H1 (cell line): Measurements from ENCODE around the gene EMP2. TPM values are rescaled to one million over a fixed set of nuclear protein-coding genes. Genes with fewer than 3 reads are reported as not detected.

Source experiments
- CTCF ChIA-PET: fragments of 300-600 bp; sonication (Branson Sonifier 250); formaldehyde crosslinking; loops from one replicate; lab custom pipeline; 2021; ENCODE audit not compliant: partially characterized antibody; lab: Charles Lee
- POLR2A ChIA-PET: fragments of 300-600 bp; sonication (Branson Sonifier 250); formaldehyde crosslinking; loops from one replicate; lab custom pipeline; 2021; ENCODE audit warnings: inconsistent platforms; ENCODE audit not compliant: partially characterized antibody; lab: Charles Lee
- DNase-seq, 2 experiments: peaks; one replicate each; pipeline versions ENCODE4 v3.0.0 to v3.0.0-alpha.2; 2010 to 2022; ENCODE audit warnings: low spot score in 2 of 2, low read depth in 1 of 2, mixed read lengths in 1 of 2
- FAIRE-seq: peaks from 2 replicates; lab custom pipeline; 2011; peaks lifted over from hg19 to GRCh38; lab: Jason Lieb, UNC
- H2AFZ ChIP-seq: 2 replicates; pipeline ENCODE4 v1.8.1; 2012; ENCODE audit warnings: low read length, inconsistent platforms
- H2AK5ac ChIP-seq: 2 replicates; pipeline ENCODE4 v1.6.1; 2013; ENCODE audit warnings: low read depth, low read length
- H2BK120ac ChIP-seq: replicated peaks from 2 replicates; pipeline ENCODE3; 2013; ENCODE audit warnings: low read depth, low read length, inconsistent platforms
- H2BK12ac ChIP-seq: 2 replicates; pipeline ENCODE4 v1.6.1; 2013; ENCODE audit warnings: low read depth, low read length
- H2BK15ac ChIP-seq: 2 replicates; pipeline ENCODE4 v1.6.1; 2013; ENCODE audit warnings: low read length
- H2BK20ac ChIP-seq: 2 replicates; pipeline ENCODE4 v1.6.1; 2013; ENCODE audit warnings: low read length
- H2BK5ac ChIP-seq: 2 replicates; pipeline ENCODE4 v1.6.1; 2013; ENCODE audit warnings: low read depth, low read length
- H3K14ac ChIP-seq: 2 replicates; pipeline ENCODE4 v1.6.1; 2013; ENCODE audit warnings: inconsistent platforms; ENCODE audit not compliant: insufficient read length
- H3K18ac ChIP-seq: 2 replicates; pipeline ENCODE4 v1.6.1; 2013; ENCODE audit warnings: low read length; ENCODE audit errors: extremely low read depth
- H3K23ac ChIP-seq: 2 replicates; pipeline ENCODE4 v1.6.1; 2013; ENCODE audit warnings: inconsistent platforms; ENCODE audit not compliant: insufficient read length
- H3K23me2 ChIP-seq: 2 replicates; pipeline ENCODE4 v1.6.1; 2013; ENCODE audit warnings: low read depth, low read length
- H3K27ac ChIP-seq: 2 replicates; pipeline ENCODE4 v1.6.1; 2011; ENCODE audit warnings: low read depth, low read length, inconsistent platforms
- H3K27me3 ChIP-seq, 4 experiments: replicated peaks in 1 of 4; 1 replicate in 1 of 4; 2 replicates in 3 of 4; pipeline versions ENCODE4 v1.6.1 to v1.8.1; 2011 to 2013; ENCODE audit warnings: low read length in 3 of 4, mild to moderate bottlenecking in 3 of 4, inconsistent platforms in 2 of 4, mixed read lengths in 2 of 4, moderate library complexity in 1 of 4; ENCODE audit not compliant: control insufficient read depth in 3 of 4, insufficient read depth in 3 of 4; ENCODE audit errors: extremely low read depth in 1 of 4
- H3K36me3 ChIP-seq, 4 experiments: 2 replicates each; pipeline versions ENCODE4 v1.6.1 to v1.8.1; 2011 to 2013; ENCODE audit warnings: mild to moderate bottlenecking in 4 of 4, low read length in 3 of 4, moderate library complexity in 2 of 4, control low read depth in 1 of 4, inconsistent platforms in 1 of 4; ENCODE audit not compliant: insufficient read depth in 4 of 4, control insufficient read depth in 2 of 4
- H3K4ac ChIP-seq: replicated peaks from 2 replicates; pipeline ENCODE3; 2013; ENCODE audit warnings: low read length, low read depth, mixed read lengths, inconsistent platforms; ENCODE audit not compliant: insufficient read length
- H3K4me1 ChIP-seq, 4 experiments: replicated peaks in 1 of 4; 1 replicate in 1 of 4; 2 replicates in 3 of 4; pipeline versions ENCODE4 v1.6.1 to v1.8.1; 2011 to 2013; ENCODE audit warnings: low read length in 3 of 4, inconsistent platforms in 2 of 4, mixed read lengths in 1 of 4; ENCODE audit not compliant: insufficient read depth in 4 of 4, control insufficient read depth in 3 of 4
- H3K4me2 ChIP-seq, 2 experiments: 2 replicates each; pipeline versions ENCODE4 v1.6.1 to v1.8.1; 2011 to 2013; ENCODE audit warnings: low read depth in 2 of 2, low read length in 2 of 2, control low read depth in 1 of 2, inconsistent platforms in 1 of 2, mild to moderate bottlenecking in 1 of 2; ENCODE audit not compliant: insufficient read depth in 1 of 2
- H3K4me3 ChIP-seq, 4 experiments: fragments of 200-600, 300-600 bp in 1 of 4; sonication (generic), shearing (Covaris generic), sonication (Bioruptor Twin) in 1 of 4; 2 replicates each; pipeline versions ENCODE4 v1.5.1 to v1.8.1; 2011 to 2016; ENCODE audit warnings: low read length in 4 of 4, low read depth in 3 of 4, control low read depth in 2 of 4, inconsistent platforms in 2 of 4, mild to moderate bottlenecking in 2 of 4, mixed read lengths in 1 of 4, moderate library complexity in 1 of 4; ENCODE audit not compliant: insufficient read depth in 2 of 4; ENCODE audit errors: extremely low read depth in 1 of 4
- H3K56ac ChIP-seq: replicated peaks from 2 replicates; pipeline ENCODE3; 2013; ENCODE audit warnings: low read depth, mild to moderate bottlenecking, mixed read lengths, low read length, inconsistent platforms; ENCODE audit not compliant: insufficient read length
- H3K79me1 ChIP-seq: 2 replicates; pipeline ENCODE4 v1.6.1; 2013; ENCODE audit warnings: low read depth, low read length, control low read depth
- H3K79me2 ChIP-seq, 2 experiments: 2 replicates each; pipeline versions ENCODE4 v1.6.1 to v1.8.1; 2012 to 2013; ENCODE audit warnings: low read length in 2 of 2, mild to moderate bottlenecking in 2 of 2, inconsistent platforms in 1 of 2; ENCODE audit not compliant: insufficient read depth in 2 of 2, control insufficient read depth in 1 of 2
- H3K9ac ChIP-seq, 4 experiments: replicated peaks in 1 of 4; 1 replicate in 1 of 4; 2 replicates in 3 of 4; pipeline versions ENCODE4 v1.6.1 to v1.8.1; 2011 to 2013; ENCODE audit warnings: low read depth in 3 of 4, low read length in 3 of 4, control low read depth in 2 of 4, mild to moderate bottlenecking in 2 of 4, moderate library complexity in 2 of 4, inconsistent platforms in 1 of 4; ENCODE audit errors: extremely low read depth in 1 of 4
- H3K9me3 ChIP-seq, 2 experiments: 2 replicates each; pipeline versions ENCODE4 v1.6.1 to v1.8.1; 2012 to 2013; ENCODE audit warnings: mild to moderate bottlenecking in 2 of 2, moderate library complexity in 2 of 2, control low read depth in 1 of 2, inconsistent platforms in 1 of 2, low read depth in 1 of 2, low read length in 1 of 2, mixed read lengths in 1 of 2; ENCODE audit not compliant: insufficient read depth in 2 of 2
- H4K20me1 ChIP-seq, 2 experiments: replicated peaks in 1 of 2; 2 replicates each; pipeline versions ENCODE3 to v1.8.1; 2011 to 2013; ENCODE audit warnings: inconsistent platforms in 2 of 2, low read length in 2 of 2, mild to moderate bottlenecking in 1 of 2; ENCODE audit not compliant: insufficient read depth in 2 of 2, control insufficient read depth in 1 of 2
- H4K5ac ChIP-seq: 2 replicates; pipeline ENCODE4 v1.6.1; 2013; ENCODE audit warnings: low read length, low read depth, mixed read lengths, inconsistent platforms; ENCODE audit not compliant: insufficient read length
- H4K8ac ChIP-seq: 2 replicates; pipeline ENCODE4 v1.8.0; 2013; ENCODE audit warnings: mild to moderate bottlenecking, moderate library complexity, low read length, inconsistent platforms; ENCODE audit not compliant: insufficient read depth; ENCODE audit errors: extremely low read depth
- H4K91ac ChIP-seq: replicated peaks from 2 replicates; pipeline ENCODE3; 2013; ENCODE audit warnings: low read length, mixed read lengths, inconsistent platforms; ENCODE audit not compliant: insufficient read length
- CHD2 ChIP-seq: IDR thresholded peaks from 2 replicates; pipeline ENCODE4 v1.6.1; 2012; ENCODE audit warnings: low read length, improper control_type of control experiment
- CTCF ChIP-seq, 3 experiments: IDR thresholded peaks; 1 replicate in 2 of 3; 2 replicates in 1 of 3; pipeline versions ENCODE4 v1.5.1 to v1.6.1; 2011; ENCODE audit warnings: low read length in 3 of 3, mild to moderate bottlenecking in 3 of 3, inconsistent platforms in 2 of 3, low read depth in 1 of 3, moderate library complexity in 1 of 3; ENCODE audit not compliant: insufficient read depth in 1 of 3; ENCODE audit errors: control extremely low read depth in 1 of 3
- NANOG ChIP-seq: IDR thresholded peaks from 2 replicates; pipeline ENCODE4 v1.6.1; 2011; ENCODE audit warnings: low read length, low read depth, mild to moderate bottlenecking, inconsistent platforms; ENCODE audit not compliant: insufficient read depth, poor library complexity, severe bottlenecking
- RAD21 ChIP-seq, 2 experiments: IDR thresholded peaks in 1 of 2; conservative IDR thresholded peaks in 1 of 2; 2 replicates each; pipeline ENCODE4 v1.6.1; 2011; ENCODE audit warnings: low read depth in 2 of 2, low read length in 2 of 2, improper control_type of control experiment in 1 of 2, inconsistent platforms in 1 of 2, mild to moderate bottlenecking in 1 of 2, moderate library complexity in 1 of 2
- RFX5 ChIP-seq: IDR thresholded peaks from 2 replicates; pipeline ENCODE4 v1.6.1; 2011; ENCODE audit warnings: low read depth, low read length, improper control_type of control experiment, borderline replicate concordance
- SP4 ChIP-seq: IDR thresholded peaks from 2 replicates; pipeline ENCODE4 v1.6.1; 2012; ENCODE audit warnings: low read length, inconsistent platforms
- WGBS, 2 experiments: shearing (Covaris generic) in 1 of 2; methylation state at CpG; one replicate each; pipeline versions ENCODE4 v1.1.6 to v1.1.7; 2013 to 2015; ENCODE audit warnings: low lambda C conversion rate in 2 of 2, mixed read lengths in 2 of 2, inconsistent platforms in 1 of 2, low coverage in 1 of 2, missing lambda C conversion rate in 1 of 2; ENCODE audit not compliant: insufficient replicate concordance in 2 of 2, insufficient coverage in 1 of 2, insufficient read length in 1 of 2; ENCODE audit errors: extremely low coverage in 1 of 2, missing lambda C conversion rate in 1 of 2; 5-methylcytosine and 5-hydroxymethylcytosine counted together
- polyA plus RNA-seq, 7 experiments: library from polyadenylated mRNA; depleted of rRNA in 3 of 7; stranded (reverse) in 5 of 7; unstranded in 2 of 7; fragments of >200 nt in 5 of 7; fragments of 200-250 nt in 2 of 7; gene quantifications; 1 replicate in 5 of 7; 2 replicates in 1 of 7; 4 replicates in 1 of 7; pipeline versions ENCODE4 v1.2.1 to v1.2.3, GENCODE V29; 2011 to 2013; ENCODE audit warnings: missing spikeins in 2 of 7, mixed read lengths in 2 of 7
- total RNA-seq: library from RNA; stranded (reverse); fragmentation: NEBNext Ultra II Directional; extraction: Animal tissue kit (Norgen Biotek cat#: 25700); gene quantifications from 2 replicates; pipeline ENCODE4 v1.2.1, GENCODE V29; 2021

EMP2 gene
- total and polyA plus RNA-seq, 2 of the 8 experiments (the other 6 are each of a cell fraction or from before 2014, with no cell fraction given): 22.6 to 23.3 TPM

- FAIRE-seq (peak; percentile 94), DNase-seq (peak; percentile 33 to 63)
- Histone ChIP-seq H4K5ac (no peak overlapping the region), H2BK12ac (no peak overlapping the region), H3K79me1 (no peaks in the 10 kb centered on the region), H3K36me3 (no peaks in the 10 kb centered on the region), H2BK15ac (no peak overlapping the region), H2AFZ (no peak overlapping the region), H3K23me2 (no peaks in the 10 kb centered on the region), H3K27ac (no peak overlapping the region), H3K4me3 (no peak overlapping the region), H3K4ac (no peak overlapping the region), H3K79me2 (no peaks in the 10 kb centered on the region), H4K91ac (no peak overlapping the region), H4K20me1 (no peaks in the 10 kb centered on the region), H3K9ac (no peak overlapping the region), H3K14ac (no peak overlapping the region), H3K56ac (no peak overlapping the region), H3K23ac (no peak overlapping the region), H2BK20ac (no peak overlapping the region), H2AK5ac (no peak overlapping the region), H3K27me3 (no peaks in the 10 kb centered on the region), H4K8ac (no peak overlapping the region), H3K4me1 (peaks cover 0 to 9% (median 3%) of the 10 kb centered on the region in 4 experiments; a peak in 4 of 7 replicates), H3K4me2 (no peak overlapping the region), H3K18ac (no peak overlapping the region), H2BK5ac (no peak overlapping the region), H2BK120ac (no peak overlapping the region), H3K9me3 (no peaks in the 10 kb centered on the region)
- TF ChIP-seq RAD21 (IDR thresholded peaks at IDR 0.05 in 1 of 2, conservative IDR thresholded peaks at IDR 0.05 in 1 of 2; ENCODE audit: low read depth in 2 of 2, low read length in 2 of 2) (peak; percentile 97), CHD2 (no peak), SP4 (no peak), NANOG (peak; percentile 34), RFX5 (no peak), CTCF (IDR thresholded peaks at IDR 0.05; ENCODE audit: control extremely low read depth in 1 of 3, insufficient read depth in 1 of 3, low read depth in 1 of 3, low read length in 3 of 3) (peak; percentile 64 to 93 (median 87))
- 31% methylated on average over 6 of the region's 6 CpGs; no CpG with 5 or more reads in 1 of the 2 experiments for WGBS, 2 experiments
- ChIA-PET CTCF (interaction anchor here (0.6 to 1.9 kb wide), 33 partner anchors 12 to 1361 kb away, joined by 3 to 12 read pairs (median 4); partner anchors contain the start of gene TEKT5), POLR2A (no interaction called here)
Measured at GRCh38 chr16:10509534-10510025, 70.8 kb downstream of the EMP2 start.
